Fibroblast of the aortic adventitia (primary cell): ENCODE measurements around the gene UBE2M. TPM values are rescaled to one million over a fixed set of nuclear protein-coding genes. Genes with fewer than 3 reads are reported as not detected.

ENCODE experiments used
- DNase-seq: peaks from one replicate; pipeline ENCODE4 v3.0.0-alpha.2; 2010; ENCODE audit warnings: low read depth
- H3K4me3 ChIP-seq: 2 replicates; pipeline ENCODE4 v1.5.1; 2011; ENCODE audit warnings: low read depth, mild to moderate bottlenecking, control low read depth, low read length, moderate library complexity
- total RNA-seq: library from RNA; depleted of rRNA; stranded (reverse); fragments of >200 nt; gene quantifications from 2 replicates; pipeline ENCODE4 v1.2.3, GENCODE V29; 2012; ENCODE audit warnings: low replicate concordance
- TF ChIP-seq, protein P1 (sequence below): IDR thresholded peaks from 2 replicates; pipeline ENCODE4 v1.5.1; 2011; ENCODE audit warnings: mild to moderate bottlenecking, low read length, control low read depth, inconsistent platforms; ENCODE audit not compliant: insufficient read depth

Gene UBE2M
- total RNA-seq, 1 donor = 55.1 TPM

DNA sequence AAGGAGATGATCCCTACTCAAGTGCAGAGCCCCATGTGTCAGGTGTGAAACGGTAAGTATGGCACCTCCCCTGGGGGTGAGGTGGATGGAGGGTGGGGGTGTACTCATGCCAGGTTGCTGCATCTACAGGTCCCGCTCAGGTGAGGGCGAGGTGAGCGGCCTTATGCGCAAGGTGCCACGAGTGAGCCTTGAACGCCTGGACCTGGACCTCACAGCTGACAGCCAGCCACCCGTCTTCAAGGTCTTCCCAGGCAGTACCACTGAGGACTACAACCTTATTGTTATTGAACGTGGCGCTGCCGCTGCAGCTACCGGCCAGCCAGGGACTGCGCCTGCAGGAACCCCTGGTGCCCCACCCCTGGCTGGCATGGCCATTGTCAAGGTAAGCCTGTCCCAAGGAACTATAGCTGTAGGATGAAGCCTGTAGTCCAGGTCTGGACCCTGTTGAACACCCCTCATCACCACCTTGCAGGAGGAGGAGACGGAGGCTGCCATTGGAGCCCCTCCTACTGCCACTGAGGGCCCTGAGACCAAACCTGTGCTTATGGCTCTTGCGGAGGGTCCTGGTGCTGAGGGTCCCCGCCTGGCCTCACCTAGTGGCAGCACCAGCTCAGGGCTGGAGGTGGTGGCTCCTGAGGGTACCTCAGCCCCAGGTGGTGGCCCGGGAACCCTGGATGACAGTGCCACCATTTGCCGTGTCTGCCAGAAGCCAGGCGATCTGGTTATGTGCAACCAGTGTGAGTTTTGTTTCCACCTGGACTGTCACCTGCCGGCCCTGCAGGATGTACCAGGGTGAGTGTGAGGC lies 9.3 kb downstream of the UBE2M start:
- DNase-seq = no peak
- H3K4me3 ChIP-seq = no peak overlapping the region
- TF ChIP-seq, protein P1, sequence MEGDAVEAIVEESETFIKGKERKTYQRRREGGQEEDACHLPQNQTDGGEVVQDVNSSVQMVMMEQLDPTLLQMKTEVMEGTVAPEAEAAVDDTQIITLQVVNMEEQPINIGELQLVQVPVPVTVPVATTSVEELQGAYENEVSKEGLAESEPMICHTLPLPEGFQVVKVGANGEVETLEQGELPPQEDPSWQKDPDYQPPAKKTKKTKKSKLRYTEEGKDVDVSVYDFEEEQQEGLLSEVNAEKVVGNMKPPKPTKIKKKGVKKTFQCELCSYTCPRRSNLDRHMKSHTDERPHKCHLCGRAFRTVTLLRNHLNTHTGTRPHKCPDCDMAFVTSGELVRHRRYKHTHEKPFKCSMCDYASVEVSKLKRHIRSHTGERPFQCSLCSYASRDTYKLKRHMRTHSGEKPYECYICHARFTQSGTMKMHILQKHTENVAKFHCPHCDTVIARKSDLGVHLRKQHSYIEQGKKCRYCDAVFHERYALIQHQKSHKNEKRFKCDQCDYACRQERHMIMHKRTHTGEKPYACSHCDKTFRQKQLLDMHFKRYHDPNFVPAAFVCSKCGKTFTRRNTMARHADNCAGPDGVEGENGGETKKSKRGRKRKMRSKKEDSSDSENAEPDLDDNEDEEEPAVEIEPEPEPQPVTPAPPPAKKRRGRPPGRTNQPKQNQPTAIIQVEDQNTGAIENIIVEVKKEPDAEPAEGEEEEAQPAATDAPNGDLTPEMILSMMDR = no peak

- TF ChIP-seq, protein P1 = no peak
- no peak for DNase-seq
- H3K4me3 ChIP-seq = peak overlapping the region; percentile 31
Measured at GRCh38 chr19:58547323-58548312, 10.8 kb downstream of the UBE2M start.

DNA sequence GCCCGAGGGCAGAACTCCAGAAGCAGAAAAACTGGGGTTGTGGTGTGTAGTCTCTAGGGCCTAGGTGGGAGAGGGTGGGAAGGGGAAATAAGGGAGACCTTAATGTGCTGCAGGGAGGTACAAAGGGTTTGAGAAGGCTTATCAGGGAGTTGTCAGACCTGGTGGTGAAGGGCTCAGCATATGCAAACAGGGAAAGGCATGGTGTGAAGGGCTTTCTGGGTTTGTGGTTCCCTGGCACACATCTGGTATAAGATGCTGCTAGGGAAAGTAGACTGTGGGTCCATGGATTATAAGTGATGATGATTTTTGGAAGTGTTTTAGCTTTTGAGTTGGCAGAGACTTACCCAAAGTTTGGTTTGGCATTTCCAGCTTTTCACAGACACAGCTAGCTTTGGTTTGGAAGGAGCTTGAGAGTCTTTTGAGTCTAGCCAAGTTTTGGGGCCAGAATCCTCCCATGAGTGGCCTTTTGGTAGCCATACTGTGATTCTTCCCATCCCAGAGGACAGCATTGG lies 12.3 kb downstream of the UBE2M start:
- TF ChIP-seq, protein P1 = no peak
- peak overlapping the region; percentile 92 for H3K4me3 ChIP-seq
- no peak for DNase-seq

GRCh38 chr19:58545286-58546018 lies 13.0 kb downstream of the UBE2M start:
- no peak for DNase-seq
- TF ChIP-seq, protein P1 = no peak
- H3K4me3 ChIP-seq = peak overlapping the region; percentile 92

- peak; percentile 51 for DNase-seq
Measured at GRCh38 chr19:58544591-58545285, 13.7 kb downstream of the UBE2M start.

More at GRCh38 chr19:58544591-58545285, 13.7 kb downstream of the UBE2M start:
- H3K4me3 ChIP-seq = peak overlapping the region; percentile 92
- TF ChIP-seq, protein P1 = no peak
